DMS153 treated with DMSO at 0.1 percent for 48 hours (cell line): Measurements from ENCODE around the gene SCARB1.

Experiments used
- DNase-seq: peaks from one replicate; lab custom pipeline; 2025; ENCODE audit not compliant: unreplicated experiment; lab: John Stamatoyannopoulos, UW

SCARB1 gene

DNA sequence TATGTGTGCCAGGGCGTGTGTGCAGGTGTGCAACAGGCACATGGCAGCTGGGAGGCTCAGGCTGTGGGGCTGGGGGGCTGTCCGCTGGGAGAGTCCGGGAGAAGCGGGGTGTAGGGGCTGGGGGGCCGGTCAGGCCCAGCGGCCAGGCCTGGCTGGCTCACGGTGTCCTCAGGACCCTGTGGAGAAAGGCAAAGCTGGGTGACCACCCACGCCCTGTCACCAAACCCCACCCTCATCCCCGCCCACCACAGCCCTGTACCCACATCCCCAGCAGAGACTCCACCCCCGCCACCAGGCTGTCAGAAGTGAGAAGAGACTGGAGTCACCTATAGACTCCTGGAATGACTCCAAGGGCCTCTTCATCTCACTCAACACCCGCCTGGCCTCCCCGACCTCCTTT, 85.3 kb downstream of the SCARB1 start:
- no peak for DNase-seq

DNA sequence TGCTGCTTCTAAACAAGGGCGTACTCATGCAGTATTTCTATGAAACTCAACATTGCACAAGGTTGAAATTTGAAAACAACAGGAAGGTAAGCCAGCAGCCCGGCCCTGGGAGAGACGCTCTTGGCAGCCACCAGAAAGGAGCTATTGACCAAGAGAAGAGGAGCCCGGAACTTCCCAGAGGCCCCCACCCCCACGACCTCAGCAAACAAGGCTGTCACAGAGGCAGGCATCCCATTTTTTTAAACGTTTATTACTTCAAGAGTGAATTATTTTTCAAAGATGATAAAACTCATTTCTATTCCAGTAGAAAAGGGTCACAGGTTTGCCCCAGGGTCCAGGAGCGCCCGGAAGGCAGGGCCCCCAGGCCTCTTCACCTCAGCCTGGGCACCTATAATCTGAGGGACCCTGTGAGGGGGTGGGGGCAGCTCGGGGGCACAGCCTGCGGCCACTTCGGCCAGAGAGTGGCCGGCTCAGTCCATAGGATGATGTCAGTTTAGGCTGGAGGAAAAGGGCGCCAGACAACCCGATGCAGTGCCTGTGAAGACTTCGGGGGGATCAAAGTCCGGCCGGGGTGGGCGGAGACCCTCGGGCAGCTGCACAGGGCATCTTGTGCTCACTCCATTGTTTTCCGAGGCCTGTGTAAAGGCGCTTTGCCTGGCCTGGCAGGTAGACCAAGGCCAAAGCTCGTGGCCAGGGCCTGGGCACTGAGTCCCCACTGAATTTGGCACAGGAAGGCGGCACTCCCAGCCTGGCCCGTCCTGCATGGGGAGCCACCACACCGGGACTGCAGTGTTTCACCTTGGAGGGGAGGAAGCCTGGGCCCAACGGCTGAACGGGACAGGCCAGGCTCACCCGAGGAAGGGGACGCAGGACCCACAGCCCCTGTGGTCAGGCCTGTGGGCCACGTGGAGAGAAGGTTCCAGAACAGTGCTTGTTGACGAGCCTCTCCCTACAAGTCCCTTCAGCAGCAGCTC, 86.0 kb downstream of the SCARB1 start:
- no peak for DNase-seq

- DNase-seq, result no peak
Measured at GRCh38 chr12:124776125-124776513, 87.5 kb downstream of the SCARB1 start.

DNA sequence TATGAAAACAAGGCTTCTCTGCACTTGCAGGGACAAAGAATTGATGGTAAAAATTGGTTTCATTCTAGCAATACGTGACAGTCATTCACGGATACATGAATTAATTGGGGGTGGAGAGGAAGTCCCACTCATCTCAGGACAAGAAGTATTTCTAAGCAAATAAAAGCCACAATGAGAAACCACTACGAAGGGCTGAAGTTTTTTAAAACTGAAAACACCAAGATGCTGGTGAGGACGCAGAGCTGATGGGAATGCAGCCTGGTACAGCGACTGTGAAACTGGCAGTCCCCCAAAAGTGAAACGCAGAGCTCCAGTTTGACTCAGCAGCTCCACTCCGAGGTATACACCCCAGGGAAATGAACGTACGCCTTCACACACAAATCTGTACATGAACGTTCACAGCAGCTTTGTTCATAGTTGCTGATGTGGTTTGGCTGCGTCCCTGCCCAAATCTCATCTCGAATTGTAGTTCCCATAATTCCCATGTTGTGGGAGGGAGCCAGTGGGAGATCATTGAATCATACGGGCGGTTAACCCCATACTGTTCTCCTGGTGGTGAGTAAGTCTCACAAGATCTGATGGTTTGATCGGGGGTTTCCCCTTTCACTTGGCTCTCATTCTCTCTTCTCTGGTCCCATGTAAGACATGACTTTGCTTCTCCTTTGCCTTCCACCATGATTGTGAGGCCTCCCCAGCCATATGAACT, 89.0 kb downstream of the SCARB1 start:
- no peak for DNase-seq

DNA sequence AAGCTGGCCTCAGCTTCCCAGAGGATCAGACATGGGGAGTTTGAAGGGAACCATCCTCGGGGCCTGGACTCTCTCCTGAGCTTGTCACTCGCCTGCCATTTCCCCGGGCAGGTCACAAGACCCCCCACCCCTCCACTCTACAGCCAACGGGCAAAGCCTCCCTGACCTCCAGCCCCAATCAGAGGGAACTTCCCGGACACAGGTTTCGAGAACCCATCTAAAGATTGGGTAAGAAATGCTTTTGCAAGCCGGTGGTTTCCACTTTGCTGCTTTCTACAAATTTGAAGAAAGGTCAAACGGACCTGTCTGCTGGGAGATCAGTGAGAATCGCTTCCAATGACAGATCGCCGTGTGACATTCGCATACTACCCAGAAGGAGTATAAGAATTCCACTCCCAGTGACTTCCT, 89.6 kb downstream of the SCARB1 start:
- no peak for DNase-seq

DNA sequence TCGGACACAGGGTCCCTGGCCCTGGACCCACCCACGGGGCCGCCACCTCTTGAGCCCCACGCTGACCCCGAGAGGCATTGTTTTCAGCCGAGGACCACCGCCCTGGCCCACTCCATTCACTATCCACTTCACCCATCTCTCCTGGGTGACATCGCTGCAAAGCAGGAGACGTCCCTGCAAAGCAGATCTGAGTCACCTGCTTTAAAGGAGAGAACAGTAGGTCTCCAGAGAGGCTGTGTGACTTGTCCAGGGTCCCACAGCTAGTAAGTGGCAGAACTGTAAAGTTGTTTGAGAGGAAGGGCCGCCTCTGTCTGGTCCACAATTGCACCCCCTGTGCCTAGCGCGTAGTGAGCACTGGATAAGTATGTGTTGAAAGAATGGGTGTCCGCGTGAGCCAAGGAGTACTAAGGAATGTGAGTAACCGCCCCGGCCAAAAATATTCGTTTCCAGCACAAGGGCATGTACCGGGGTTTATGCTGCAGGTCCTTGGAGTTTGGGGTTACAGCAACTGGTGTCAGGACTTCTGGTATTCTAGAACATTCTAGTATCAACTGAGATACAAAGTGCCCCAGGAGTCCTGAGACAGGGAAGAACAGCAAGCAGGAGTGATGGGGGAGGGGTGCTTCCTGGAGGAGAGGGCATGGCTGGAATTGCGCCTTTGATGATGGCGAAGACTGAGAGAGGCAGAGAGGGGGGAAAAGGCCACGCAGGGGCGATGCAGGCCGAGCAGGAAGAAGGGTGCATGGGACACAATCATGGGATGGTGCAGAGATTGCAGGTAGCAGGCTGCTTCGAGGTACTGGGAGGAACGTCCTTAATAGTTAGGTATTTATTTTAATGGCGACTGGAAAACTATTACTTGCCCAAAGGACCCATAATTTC, 91.1 kb downstream of the SCARB1 start:
- no peak for DNase-seq

DNA sequence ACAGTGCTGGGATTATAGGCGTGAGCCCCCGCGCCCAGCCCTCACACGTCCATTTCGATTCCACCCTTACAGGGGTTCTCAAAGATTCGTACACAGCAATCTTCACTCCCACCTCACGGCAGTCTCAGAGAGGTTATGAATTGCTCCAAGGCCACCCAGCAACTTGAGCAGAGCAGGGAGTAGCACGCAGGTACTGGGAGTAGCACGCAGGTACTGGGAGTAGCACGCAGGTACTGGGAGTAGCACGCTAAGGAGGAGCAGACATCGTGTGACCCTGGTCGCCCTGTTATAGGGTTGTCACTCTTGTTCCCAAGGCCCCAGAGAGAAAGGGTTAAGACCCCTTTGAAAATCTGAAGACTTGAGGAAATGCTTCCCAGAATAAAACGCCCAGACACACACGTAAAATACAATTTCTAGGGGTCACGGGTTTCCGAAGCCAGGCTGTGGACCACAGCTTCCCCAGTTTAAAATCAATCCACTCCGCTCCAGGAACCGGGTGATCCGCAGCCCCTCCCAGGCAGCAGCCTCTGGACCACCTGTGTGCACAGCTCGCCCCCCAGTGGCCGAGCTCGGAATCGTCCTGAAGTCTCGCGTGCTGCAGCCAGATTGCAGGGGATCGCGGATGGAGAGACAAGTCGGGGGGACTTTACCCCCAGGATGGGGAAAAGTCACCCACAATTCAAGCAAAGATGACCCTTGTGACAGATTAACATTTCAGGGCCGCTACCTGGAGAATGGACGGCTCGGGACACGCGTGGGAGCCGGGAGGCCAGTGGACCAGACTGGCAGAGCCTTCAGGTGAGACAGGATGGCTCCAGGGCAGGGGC, 92.0 kb downstream of the SCARB1 start:
- DNase-seq, result peak; percentile 45

DNA sequence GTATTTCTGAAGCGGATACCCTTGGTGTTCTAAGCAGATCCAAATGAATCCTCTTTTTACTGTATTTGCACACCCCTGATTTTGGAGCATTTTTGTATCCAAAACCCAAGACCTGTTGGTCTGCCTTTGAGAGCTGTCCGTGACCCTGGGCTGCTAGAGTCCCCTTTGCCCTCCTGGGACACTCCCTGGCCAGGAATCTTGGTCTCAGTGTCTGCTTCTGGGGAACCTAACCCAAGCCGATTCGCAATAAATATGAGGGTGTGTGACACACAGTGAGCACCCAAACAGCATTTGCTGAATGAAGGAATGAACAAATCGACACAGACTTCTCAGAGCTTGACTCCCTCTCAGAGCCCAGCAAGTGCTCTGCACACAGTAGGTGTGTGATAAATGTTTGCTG, 92.9 kb downstream of the SCARB1 start:
- no peak for DNase-seq

- no peak for DNase-seq
Measured at GRCh38 chr12:124769881-124770512, 93.7 kb downstream of the SCARB1 start.

DNA sequence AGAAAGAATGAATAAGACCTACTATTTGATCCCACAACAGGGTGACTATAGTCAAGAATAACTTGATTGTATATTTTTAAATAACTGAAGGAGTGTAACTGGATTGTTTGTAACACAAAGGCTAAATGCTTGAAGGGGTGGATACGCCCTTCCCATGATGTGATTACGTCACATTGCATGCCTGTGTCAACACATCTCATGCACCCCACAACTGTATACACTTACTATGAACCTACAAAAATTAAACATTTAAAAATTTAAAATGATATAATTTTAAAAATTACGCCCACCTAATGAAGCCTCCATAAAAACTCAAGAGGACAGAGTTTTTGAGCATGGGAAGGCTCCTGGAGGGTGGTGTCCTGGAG, 94.5 kb downstream of the SCARB1 start:
- no peak for DNase-seq

GRCh38 chr12:124768452-124769162, 95.1 kb downstream of the SCARB1 start:
- DNase-seq, result no peak

DNA sequence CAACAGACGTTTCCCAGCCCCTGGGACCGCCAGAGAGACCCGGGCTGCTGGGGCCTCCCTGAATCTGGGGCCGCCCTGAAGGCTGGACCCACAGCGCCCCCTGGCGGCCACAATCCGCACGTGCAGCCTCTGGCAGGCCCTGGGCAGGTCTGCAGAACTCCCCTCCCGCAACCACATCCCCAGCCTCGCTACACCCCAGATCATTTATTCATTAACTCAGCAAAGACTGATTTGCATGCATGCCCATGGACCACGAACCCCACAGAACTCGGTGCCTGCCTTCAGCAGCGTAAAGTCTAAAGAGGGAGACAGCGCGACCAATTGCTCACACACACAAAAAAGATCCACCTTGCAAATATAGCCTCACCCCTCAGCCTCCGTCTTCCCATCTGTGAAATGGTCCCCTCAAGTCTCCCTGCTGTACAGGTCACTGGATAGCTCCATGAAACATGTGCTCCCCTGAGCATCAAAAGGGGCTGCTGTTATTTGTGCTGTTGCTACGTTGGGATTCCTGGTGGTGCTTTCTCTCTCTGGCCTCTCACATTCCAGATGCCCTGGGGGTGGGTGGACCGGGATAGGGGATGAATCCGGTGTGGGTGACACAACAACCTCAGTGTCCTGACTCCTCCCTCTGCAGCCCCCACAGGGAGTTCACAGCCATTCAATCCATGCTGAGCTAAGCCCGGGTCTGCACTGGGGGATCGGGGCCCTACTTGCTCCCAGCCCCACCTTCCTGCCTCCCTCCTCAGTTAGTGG, 96.4 kb downstream of the SCARB1 start:
- DNase-seq, result peak; percentile 12

DNA sequence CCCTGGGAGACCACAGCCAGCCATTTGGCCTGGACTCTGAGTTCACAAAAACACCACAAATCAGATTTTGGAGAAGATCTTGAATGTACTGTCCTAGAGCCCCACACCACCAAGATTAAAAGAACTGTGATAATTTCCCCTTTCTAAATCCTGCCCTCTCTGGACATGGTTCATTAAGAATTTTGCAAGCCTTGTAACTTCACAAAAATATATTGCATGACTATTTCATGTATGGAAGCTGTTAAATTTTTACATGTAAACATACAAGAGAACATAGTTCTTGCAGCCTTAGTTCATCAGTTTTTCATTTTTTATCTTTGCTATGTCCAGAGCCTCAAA, 97.0 kb downstream of the SCARB1 start:
- no peak for DNase-seq

DNA sequence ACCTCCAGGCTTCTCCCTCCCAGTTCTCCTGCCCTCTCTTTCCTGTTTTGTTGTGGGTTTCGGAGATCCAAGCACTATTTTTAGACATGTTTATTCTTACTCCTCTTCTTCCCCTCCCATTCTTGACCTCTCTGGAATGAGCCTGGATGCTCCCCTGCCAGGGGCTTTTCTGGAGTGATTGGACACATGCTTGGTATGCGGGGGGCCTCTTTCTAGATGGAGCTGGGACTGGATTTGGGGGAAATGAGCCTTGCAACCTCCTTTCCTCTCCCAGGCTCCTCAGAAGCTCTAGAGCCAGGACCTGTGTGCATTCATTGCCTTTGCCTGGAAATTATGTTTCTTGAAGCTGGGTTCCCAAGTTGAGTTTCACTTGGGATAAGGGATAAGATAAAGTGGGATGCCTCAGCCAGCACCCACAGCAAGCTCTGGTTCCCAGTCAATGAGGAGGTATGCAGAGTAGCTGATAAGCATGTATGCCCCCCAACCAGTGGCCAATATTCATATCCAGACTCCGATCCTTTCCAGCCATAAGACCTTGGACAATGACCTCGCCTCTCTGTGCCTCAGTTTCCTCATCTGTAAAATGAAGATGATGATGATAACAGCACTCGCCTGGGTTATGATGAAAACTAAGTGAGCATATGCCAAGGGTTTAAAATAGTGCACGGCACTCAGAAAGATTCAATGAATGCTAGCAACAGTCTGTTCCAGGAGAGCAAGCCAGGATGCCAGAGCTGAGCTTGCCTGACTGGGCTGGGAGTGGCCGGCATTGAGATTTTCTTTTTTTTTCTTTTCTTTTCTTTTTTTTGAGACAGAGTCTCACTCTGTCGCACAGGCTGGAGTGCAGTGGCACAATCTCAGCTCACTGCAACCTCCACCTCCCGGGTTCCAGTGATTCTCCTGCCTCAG, 97.8 kb downstream of the SCARB1 start:
- no peak for DNase-seq

GRCh38 chr12:124764870-124765580, 98.6 kb downstream of the SCARB1 start:
- DNase-seq, result no peak

GRCh38 chr12:124764451-124764850, 99.2 kb downstream of the SCARB1 start:
- no peak for DNase-seq

DNA sequence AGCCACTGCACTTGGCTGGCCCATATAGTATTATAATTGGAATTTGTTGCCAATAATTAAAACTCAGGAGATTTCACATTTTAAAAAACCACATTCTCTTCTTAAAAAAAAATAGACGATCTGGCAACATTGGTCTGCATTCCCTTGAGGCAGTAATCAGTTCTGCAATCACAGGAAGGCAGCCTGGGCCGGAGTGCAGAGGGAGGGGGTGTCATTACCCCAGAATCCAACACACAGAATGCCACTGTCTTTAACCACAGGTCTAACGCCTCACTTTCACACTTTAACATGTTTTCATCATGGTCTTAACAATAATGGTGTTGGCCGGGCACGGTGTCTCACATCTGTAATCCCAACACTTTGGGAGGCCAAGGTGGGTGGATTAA, 100.1 kb downstream of the SCARB1 start:
- DNase-seq, result no peak
